HG02571 (cell line): ENCODE data around the gene SETD6.

Experiments used
- ATAC-seq: cut with Tn5 transposase; IDR thresholded peaks from one replicate; pipeline ENCODE4 v1.9.1; 2021; ENCODE audit warnings: mild to moderate bottlenecking, moderate library complexity; ENCODE audit not compliant: unreplicated experiment

Gene SETD6

GRCh38 chr16:58507963-58508670 is 7.2 kb upstream of the SETD6 start:
- ATAC-seq = no peak

DNA sequence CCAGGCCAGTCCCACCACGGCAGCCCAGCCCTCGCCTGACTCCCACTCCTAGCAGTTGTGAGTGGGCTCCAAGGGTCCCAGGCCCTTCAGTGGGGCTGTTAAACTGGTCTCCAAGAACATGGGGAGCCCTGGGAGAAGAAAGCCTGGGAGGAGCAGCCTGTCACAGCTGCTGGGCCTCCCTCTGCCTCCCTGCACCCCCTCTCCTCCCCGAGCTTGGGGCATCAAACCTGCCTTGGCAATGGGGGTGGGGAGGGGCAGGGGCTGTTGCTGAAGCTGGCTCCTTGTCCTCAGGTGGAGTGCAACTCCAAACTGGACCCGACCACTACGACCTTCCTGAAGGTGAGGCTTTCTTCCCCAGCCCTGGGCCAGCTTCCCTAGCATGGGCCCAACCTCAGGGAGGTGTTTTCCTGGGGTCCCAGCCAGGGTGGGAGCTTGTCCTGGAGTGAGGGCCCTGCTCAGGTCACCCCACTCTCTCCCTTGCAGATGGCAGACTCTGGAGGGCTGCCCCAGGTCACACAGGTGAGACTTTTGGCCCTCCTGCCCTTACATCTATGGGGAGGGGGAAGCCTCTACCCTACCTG is 6.6 kb upstream of the SETD6 start:
- ATAC-seq = no peak

DNA sequence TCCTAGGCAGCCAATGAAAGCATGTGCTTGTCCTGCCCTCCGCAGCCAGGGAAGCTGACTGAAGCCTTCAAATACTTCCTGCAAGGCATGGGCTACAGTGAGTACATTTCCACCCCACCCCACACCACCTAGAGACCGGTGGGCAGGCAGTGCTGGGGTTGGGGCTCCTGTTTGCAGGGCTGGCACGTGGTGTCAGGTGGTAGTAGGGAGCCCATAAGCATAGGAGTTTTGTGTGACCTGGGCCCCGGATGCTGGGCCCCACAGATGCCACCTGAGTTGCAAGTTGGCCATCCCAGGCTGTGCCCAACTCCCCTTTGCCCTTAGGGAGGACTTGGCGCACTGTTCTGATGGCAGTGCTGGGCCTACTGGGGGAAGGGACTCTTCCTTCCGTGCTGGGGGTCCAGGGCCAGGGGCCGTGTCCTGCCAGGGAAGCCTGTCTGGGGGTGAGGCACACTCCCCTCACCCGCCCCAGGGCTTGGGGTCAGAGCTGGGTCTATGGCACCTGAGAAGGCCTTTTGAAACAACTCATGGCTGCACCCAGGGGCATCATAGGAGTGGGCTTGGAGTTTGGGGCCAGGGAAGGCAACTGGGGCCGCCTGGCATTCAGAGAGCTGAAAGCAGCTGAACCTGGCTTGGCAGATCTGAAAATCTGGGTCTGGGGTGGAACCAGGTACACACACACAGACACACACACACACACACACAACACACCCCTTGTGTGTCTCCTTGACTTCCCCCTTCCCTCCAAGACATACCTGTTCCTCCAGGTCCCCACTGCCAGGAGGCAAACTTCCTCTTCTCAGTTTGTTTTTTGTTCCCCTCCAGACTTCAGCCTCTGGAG is 5.8 kb upstream of the SETD6 start:
- ATAC-seq = no peak

GRCh38 chr16:58510097-58510775 is 5.1 kb upstream of the SETD6 start:
- no peak for ATAC-seq

- no peak for ATAC-seq
Measured at GRCh38 chr16:58510776-58511628, 4.3 kb upstream of the SETD6 start.

DNA sequence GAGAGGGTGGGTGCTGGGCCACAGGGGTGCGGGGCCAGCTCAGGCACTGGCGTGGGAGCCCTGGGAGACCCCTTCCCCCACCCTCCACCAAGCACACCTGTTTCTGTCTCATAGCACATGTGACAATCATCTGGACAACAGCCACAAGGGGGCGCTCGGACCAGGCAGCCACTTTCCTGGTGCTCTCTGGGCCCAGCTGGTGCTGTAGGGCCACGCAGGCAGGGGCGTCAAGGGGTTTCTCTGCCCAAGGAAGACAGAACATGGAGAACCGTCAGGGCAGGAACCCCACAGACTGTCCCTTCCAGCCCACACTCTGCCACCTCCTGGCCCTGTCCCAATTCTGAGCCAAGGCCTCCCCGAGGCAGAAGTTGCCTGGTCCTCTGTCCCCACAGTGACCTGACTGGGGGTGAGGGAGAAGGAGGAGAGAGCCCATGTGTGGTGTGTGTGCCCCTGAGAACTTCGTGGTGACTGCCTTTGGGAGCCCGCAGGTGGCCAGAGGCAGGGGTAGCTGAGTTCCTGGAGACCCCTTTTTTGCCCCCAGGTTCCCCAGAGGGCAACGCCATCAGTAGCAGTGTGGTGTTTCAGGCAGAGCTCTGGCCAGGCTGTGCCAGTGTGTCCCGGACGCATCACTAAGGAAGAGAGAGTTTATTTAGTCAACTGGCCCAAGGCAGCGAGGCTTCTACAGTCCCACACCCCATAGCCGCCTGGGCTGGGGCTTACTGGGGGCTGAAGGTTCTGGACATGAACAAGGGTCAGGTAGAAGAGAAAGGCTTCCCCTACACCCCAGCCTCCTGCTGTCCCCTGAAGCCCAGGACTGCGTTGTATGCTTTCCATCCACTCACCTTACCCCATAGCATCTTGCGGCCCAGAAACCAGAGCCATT is 3.1 kb upstream of the SETD6 start:
- no peak for ATAC-seq

- no peak for ATAC-seq
Measured at GRCh38 chr16:58513874-58514273, 1.4 kb upstream of the SETD6 start.

DNA sequence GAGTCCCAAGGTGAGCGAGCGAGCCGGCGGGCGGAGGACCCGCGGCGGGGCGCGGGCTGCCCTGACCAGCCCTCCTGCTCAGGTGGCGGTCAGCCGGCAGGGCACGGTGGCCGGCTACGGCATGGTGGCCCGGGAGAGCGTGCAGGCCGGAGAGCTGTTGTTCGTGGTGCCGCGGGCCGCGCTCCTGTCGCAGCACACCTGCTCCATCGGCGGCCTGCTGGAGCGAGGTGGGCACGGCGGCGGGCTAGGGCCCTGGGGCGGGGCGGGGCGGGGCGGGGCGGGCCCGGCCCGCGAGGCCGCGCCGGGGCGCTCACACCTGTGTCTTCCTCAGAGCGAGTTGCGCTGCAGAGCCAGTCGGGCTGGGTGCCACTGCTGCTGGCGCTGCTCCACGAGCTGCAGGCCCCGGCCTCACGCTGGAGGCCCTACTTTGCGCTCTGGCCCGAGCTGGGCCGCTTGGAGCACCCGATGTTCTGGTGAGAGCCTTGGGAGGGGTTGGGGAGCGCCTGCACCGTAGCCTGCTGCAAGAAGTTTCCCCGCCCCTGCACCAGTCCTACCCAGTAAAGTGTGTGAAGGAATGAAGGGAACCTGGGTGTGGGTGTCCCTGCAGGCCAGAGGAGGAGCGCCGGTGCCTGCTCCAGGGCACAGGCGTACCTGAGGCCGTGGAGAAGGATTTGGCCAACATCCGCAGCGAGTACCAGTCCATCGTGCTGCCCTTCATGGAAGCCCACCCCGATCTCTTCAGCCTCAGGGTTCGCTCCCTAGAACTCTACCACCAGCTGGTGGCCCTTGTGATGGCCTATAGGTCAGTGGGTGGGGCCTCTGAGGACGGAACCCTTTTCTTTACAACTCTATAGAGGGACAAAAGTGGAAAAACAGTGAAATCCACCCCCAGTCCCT is 802 bp downstream of the SETD6 start:
- peak; percentile 27 for ATAC-seq

DNA sequence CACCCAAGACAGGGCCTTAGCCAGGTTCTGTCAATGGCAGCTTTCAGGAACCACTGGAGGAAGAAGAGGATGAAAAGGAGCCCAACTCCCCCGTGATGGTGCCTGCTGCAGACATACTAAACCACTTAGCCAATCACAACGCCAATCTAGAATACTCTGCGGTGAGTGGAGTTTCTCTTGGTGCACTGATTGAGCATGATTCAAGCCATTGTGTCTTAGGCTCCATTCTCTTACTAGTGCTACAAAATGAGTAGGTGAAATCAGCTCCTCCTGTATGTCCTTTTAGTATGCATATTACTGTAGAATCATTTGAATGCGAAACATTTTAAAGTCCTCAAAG is 1.4 kb downstream of the SETD6 start:
- no peak for ATAC-seq

- peak; percentile 38 for ATAC-seq
Measured at GRCh38 chr16:58518083-58518979, 3.0 kb downstream of the SETD6 start.

DNA sequence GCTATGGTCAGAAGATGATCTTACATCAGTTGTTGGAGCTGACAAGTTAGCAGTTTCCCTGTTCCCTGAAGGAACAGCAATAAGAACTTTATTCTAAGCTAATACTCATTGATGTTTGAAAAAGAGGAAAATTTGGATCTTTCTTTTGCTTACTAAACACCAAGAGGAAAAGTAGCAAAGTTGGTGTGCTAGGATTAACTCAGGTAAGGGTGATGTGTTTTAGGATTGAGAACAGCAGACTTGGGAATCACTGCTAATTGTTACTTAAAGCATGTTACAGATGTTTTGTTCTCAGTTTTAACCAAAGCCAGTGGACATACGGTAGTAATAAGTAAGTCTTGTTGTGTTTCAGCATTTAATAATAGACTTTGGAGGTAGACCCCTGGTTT is 3.7 kb downstream of the SETD6 start:
- ATAC-seq = no peak

DNA sequence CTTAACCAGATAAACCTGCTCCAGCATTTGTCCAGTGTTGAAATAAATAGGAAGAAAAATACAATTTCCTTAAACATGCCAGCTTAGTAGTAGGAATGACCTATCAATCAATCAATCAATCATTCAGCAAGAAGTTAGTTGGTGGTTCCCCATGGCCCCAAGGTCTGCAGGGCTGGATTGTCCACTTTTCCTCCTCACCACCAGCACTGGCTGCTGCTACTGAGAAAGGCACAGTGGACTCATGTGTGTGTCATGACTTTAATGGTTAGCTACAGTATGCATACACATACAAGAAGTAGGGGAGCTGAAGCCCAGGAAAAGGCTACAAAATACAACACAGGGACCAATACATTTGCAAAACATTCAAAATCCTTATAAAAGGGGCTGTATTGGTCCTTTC is 4.4 kb downstream of the SETD6 start:
- no peak for ATAC-seq

DNA sequence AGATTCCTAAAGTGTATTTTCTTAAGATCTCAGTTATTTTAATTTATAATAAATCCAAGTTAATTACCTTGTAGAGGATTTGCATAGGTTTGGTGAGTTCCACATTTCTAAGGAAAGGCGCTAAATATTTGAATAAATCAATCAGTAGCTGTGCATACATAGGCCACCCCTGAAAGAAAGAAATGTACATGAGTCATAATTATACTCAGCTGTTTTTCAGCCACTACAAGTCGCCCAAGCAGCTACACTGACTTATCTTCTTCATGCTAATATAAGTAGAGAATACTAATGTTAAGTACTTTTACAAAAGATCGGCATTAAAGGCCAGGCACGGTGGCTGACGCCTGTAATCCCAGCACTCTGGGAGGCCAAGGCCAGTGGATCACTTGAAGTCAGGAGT is 14.9 kb downstream of the SETD6 start:
- no peak for ATAC-seq

- no peak for ATAC-seq
Measured at GRCh38 chr16:58532414-58532813, 17.1 kb downstream of the SETD6 start.

DNA sequence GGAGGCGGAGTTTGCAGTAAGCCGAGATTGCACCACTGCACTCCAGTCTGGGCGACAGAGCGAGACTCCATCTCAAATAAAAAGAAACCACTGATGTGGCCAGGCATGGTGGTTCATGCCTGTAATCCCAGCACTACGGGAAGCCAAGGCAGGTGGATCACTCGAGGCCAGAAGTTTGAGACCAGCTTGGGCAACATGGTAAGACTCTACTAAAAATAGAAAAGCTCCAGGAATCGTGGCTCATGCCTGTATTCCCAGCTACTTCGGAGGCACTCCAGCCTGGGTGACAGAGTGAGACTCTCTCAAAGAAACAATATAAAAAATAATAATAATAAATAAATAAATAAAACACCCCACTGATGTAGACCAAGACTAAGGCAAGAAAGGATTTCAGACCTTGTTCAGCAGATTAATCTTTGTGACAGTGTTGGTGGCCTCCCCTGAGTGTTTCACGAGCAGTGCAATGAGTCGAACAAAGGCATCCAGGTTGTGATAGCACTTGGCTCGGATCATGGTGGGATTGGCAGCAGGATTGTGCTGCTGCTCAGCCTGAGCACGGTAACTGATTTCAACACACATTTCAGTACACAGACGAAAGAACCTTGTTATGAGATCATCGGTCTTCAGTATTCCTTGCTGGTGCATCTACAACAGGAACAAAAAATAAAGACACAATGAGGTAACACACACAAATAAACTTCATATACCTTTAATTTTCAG is 18.6 kb downstream of the SETD6 start:
- ATAC-seq = no peak

DNA sequence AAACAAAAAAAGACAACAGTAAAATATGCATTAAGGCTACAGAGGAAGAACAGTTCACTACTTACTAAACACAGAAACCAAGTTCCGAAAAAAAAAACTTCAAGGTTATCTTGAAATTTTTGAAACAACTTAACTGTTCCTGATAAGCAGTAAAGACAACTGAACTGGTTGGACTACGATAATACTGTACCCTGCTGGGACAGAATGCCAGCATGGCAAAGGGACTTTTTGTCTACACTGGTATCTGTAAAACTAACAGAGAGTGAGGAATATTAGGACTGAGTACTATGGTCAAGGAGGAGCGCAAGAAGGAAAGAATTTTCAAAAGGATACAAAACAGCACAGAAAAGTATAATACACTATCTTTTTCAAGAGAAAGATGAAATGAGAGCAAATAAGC is 19.8 kb downstream of the SETD6 start:
- ATAC-seq = no peak

GRCh38 chr16:58536278-58536677 is 21.0 kb downstream of the SETD6 start:
- ATAC-seq = no peak
